Endodermal cell (in vitro differentiated cells): Measurements from ENCODE around the gene KCNQ1. TPM values are rescaled to one million over a fixed set of nuclear protein-coding genes. Genes with fewer than 3 reads are reported as not detected.

ENCODE experiments used
- DNase-seq: peaks from one replicate; pipeline ENCODE4 v3.0.0-alpha.2; 2017
- H3K27ac ChIP-seq: 2 replicates; pipeline ENCODE4 v1.5.1; 2013; ENCODE audit warnings: mild to moderate bottlenecking, low read depth, low read length, moderate library complexity
- H3K27me3 ChIP-seq: 2 replicates; pipeline ENCODE4 v1.6.1; 2013; ENCODE audit warnings: mild to moderate bottlenecking, low read length, moderate library complexity; ENCODE audit not compliant: insufficient read depth, control insufficient read depth, poor library complexity, severe bottlenecking
- H3K36me3 ChIP-seq: 2 replicates; pipeline ENCODE4 v1.7.0; 2013; ENCODE audit warnings: mild to moderate bottlenecking, low read length, moderate library complexity; ENCODE audit not compliant: control insufficient read depth, insufficient read depth
- H3K4me1 ChIP-seq: one replicate; pipeline ENCODE4 v1.7.0; 2013; ENCODE audit warnings: low read length; ENCODE audit not compliant: control insufficient read depth, insufficient read depth
- H3K4me3 ChIP-seq: 2 replicates; pipeline ENCODE4 v1.5.1; 2013; ENCODE audit warnings: mild to moderate bottlenecking, low read length, moderate library complexity
- H3K9ac ChIP-seq: 2 replicates; pipeline ENCODE4 v1.6.1; 2013; ENCODE audit warnings: mild to moderate bottlenecking, low read length, moderate library complexity; ENCODE audit not compliant: poor library complexity, severe bottlenecking; ENCODE audit errors: extremely low read depth
- H3K9me3 ChIP-seq: 2 replicates; pipeline ENCODE4 v1.6.1; 2013; ENCODE audit warnings: mild to moderate bottlenecking, low read length, moderate library complexity; ENCODE audit not compliant: control insufficient read depth
- H3K27ac Mint-ChIP-seq: 2 replicates; pipeline ENCODE4 v1.8.0; 2020; ENCODE audit warnings: mixed read lengths
- H3K27me3 Mint-ChIP-seq: 2 replicates; pipeline ENCODE4 v1.8.0; 2021; ENCODE audit warnings: mild to moderate bottlenecking, mixed read lengths; ENCODE audit not compliant: insufficient read depth
- H3K36me3 Mint-ChIP-seq: 2 replicates; pipeline ENCODE4 v1.8.0; 2020; ENCODE audit warnings: low read depth, mixed read lengths
- H3K4me1 Mint-ChIP-seq: 2 replicates; pipeline ENCODE4 v1.8.0; 2020; ENCODE audit warnings: mixed read lengths
- H3K4me3 Mint-ChIP-seq: 2 replicates; pipeline ENCODE4 v1.8.0; 2020; ENCODE audit warnings: mild to moderate bottlenecking, moderate library complexity, mixed read lengths
- H3K9me3 Mint-ChIP-seq: 2 replicates; pipeline ENCODE4 v1.8.0; 2020; ENCODE audit warnings: mild to moderate bottlenecking, mixed read lengths
- CTCF ChIP-seq: fragments of 200-600 bp; sonication (generic); conservative IDR thresholded peaks from 2 replicates; pipeline ENCODE4 v1.5.0; 2021; ENCODE audit warnings: antibody characterized with exemption, mild to moderate bottlenecking
- WGBS, 2 experiments: methylation state at CpG; one replicate each; pipeline versions ENCODE4 v1.1.5 to v1.1.7; 2013; ENCODE audit warnings: missing lambda C conversion rate in 2 of 2, mixed read lengths in 1 of 2; ENCODE audit not compliant: insufficient coverage in 1 of 2, insufficient read length in 1 of 2; 5-methylcytosine and 5-hydroxymethylcytosine counted together
- total RNA-seq, 2 donors: library from RNA; stranded (reverse); fragmentation: NEBNext Ultra II Directional in 1 of 2; extraction: Animal tissue kit (Norgen Biotek cat#: 25700) in 1 of 2; gene quantifications; 2 replicates in 1 of 2; 3 replicates in 1 of 2; pipeline ENCODE4 v1.2.1, GENCODE V29; 2021

KCNQ1 gene
- total RNA-seq, 2 donors from 2014 or later = 1.8 to 3.5 TPM

- H3K27ac Mint-ChIP-seq = no peak overlapping the region
- no peak overlapping the region for H3K9ac ChIP-seq
- H3K27me3 ChIP-seq = peaks cover 6% of the 10 kb centered on the region
Measured at GRCh38 chr11:2576111-2576510, 131.3 kb downstream of the KCNQ1 start.

DNA sequence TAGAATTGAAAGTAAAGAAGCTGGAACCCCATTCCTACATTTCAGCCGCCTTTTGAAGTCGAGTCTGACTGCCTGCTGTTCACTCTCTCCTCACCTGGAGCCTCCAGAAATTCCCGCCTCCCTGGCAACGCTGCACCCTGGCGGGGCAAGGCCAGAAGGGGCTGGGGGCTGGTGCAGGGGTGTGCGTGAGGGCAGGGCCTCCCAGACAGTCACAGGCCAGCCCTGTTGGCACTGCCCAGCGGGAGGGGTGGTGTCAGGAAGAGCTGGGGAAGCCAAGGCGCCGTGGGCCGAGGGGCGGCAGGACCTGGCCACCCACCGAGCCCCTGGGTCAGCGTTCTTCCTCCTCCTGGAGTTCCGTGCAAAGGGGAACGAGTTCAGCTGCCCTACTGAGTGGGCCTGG lies 131.7 kb downstream of the KCNQ1 start:
- Mint-ChIP-seq H3K9me3 (no peaks in the 10 kb centered on the region), H3K27me3 (peaks cover 45% of the 10 kb centered on the region), H3K4me1 (peaks cover 6% of the 10 kb centered on the region), H3K4me3 (no peak overlapping the region), H3K27ac (no peak overlapping the region), H3K36me3 (no peaks in the 10 kb centered on the region)
- Histone ChIP-seq H3K27ac (no peak overlapping the region), H3K9me3 (no peaks in the 10 kb centered on the region), H3K4me3 (no peak overlapping the region), H3K9ac (no peak overlapping the region), H3K4me1 (peaks cover 7% of the 10 kb centered on the region), H3K27me3 (peaks cover 6% of the 10 kb centered on the region), H3K36me3 (no peaks in the 10 kb centered on the region)
- peak; percentile 48 for DNase-seq
- WGBS, 2 experiments = 90 to 93% methylated on average over 10 to 15 of the region's 15 CpGs
- no peak for TF ChIP-seq CTCF

More at GRCh38 chr11:2576111-2576510, 131.3 kb downstream of the KCNQ1 start:
- TF ChIP-seq CTCF = no peak
- H3K36me3 Mint-ChIP-seq = no peaks in the 10 kb centered on the region
- peaks cover 7% of the 10 kb centered on the region for H3K4me1 ChIP-seq
- H3K4me1 Mint-ChIP-seq = peaks cover 6% of the 10 kb centered on the region
- no peak overlapping the region for H3K4me3 ChIP-seq
- 92 to 97% methylated on average over 11 to 15 of the region's 15 CpGs for WGBS, 2 experiments
- H3K36me3 ChIP-seq = no peaks in the 10 kb centered on the region
- no peaks in the 10 kb centered on the region for H3K9me3 Mint-ChIP-seq
- H3K9me3 ChIP-seq = no peaks in the 10 kb centered on the region
- peaks cover 43% of the 10 kb centered on the region for H3K27me3 Mint-ChIP-seq
- peak; percentile 43 for DNase-seq
- H3K27ac ChIP-seq = no peak overlapping the region
- H3K4me3 Mint-ChIP-seq = no peak overlapping the region

DNA sequence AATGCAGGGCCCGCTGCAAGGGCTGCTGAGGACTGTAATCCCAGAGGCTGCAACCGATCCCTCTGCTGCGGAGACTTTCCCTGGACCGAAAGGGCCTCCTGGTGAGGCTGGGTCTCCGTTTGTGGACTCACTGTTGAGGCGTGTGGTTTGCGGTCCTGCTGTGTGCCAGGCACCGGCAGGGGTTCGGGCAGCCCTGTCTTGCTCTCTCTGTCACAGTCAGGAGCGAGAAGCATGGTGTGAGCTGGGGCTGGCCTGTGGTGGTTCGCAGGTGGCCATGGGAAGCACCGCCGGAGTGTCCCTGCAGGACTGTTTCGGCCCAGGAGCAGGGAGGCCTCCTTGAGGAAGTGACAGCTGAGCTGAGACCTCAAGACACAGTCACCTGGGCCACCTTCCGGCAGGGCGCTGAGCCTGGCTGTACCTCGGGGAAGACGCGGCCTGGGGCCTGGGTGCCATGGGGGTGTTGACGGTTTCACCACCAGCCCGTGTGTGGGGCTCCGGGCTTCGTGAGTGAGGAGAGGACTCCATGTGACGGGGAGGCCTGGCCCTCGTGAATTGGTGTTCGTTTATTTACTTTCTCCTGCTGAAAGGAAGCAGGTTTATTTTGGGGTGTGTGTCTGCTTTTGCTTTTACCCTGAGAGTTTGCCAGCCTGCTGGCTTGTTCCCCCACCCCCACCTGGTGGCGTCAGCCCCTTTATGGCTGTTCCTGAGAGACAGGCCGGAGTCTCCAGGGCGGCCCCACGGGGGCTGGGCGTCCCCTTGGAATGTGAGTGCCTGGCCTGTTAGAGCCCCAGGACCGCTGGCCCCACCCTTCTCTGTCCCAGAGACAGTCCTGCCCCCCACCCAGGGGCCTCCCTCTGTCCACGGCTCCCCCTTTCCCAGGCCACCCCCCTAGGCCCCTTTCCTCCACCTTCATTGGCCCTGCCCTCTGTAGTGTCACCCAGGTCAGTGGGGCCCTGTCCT lies 132.5 kb downstream of the KCNQ1 start:
- H3K9me3 Mint-ChIP-seq = no peaks in the 10 kb centered on the region
- peaks cover 6% of the 10 kb centered on the region for H3K4me1 Mint-ChIP-seq
- DNase-seq = peak; percentile 61
- no peak for TF ChIP-seq CTCF
- H3K4me1 ChIP-seq = peaks cover 7% of the 10 kb centered on the region
- no peaks in the 10 kb centered on the region for H3K9me3 ChIP-seq
- no peak overlapping the region for H3K4me3 Mint-ChIP-seq
- no peak overlapping the region for H3K27ac ChIP-seq
- peaks cover 6% of the 10 kb centered on the region for H3K27me3 ChIP-seq
- no peak overlapping the region for H3K4me3 ChIP-seq
- peaks cover 49% of the 10 kb centered on the region for H3K27me3 Mint-ChIP-seq
- no peak overlapping the region for H3K27ac Mint-ChIP-seq
- 92 to 95% methylated on average over 21 to 33 of the region's 33 CpGs for WGBS, 2 experiments
- H3K36me3 Mint-ChIP-seq = no peaks in the 10 kb centered on the region
- H3K9ac ChIP-seq = no peak overlapping the region
- H3K36me3 ChIP-seq = no peaks in the 10 kb centered on the region
